Renal cortical epithelial cell (primary cell): ENCODE data around the gene BCAP31. TPM values are rescaled to one million over a fixed set of nuclear protein-coding genes. Genes with fewer than 3 reads are reported as not detected.
"Not testable (repeated sequence)": the region's sequence is repeated elsewhere in the genome, so short reads cannot be mapped to it uniquely, and the experiment has no call there.

Experiments used
- DNase-seq: peaks from one replicate; pipeline ENCODE4 v3.0.0-alpha.2; 2011; ENCODE audit warnings: low read depth
- total RNA-seq: library from RNA; depleted of rRNA; stranded (reverse); fragments of >200 nt; gene quantifications from 2 replicates; pipeline ENCODE4 v1.2.3, GENCODE V29; 2014

BCAP31 gene
- total RNA-seq, 1 donor from 2014 or later, result 233 TPM

DNA sequence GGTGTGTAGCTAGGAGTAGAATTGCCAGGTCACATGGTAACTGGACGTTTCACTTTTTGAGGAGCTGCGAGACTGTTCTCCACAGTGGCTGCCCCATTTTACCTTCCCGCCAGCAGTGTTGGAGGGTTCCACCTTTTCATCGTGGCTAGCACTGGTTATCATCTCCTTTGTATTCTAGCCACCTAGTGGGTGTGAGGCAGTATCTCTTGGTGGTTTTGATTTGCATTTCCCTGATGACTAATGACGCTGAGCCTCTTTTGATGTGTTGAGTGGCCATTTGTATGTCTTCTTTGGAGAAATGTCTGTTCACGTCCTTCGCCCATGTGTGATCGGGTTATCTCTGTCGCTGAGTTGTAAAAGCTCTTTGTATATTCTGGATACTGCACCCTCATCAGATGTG, 11.1 kb upstream of the BCAP31 start:
- no peak for DNase-seq

DNA sequence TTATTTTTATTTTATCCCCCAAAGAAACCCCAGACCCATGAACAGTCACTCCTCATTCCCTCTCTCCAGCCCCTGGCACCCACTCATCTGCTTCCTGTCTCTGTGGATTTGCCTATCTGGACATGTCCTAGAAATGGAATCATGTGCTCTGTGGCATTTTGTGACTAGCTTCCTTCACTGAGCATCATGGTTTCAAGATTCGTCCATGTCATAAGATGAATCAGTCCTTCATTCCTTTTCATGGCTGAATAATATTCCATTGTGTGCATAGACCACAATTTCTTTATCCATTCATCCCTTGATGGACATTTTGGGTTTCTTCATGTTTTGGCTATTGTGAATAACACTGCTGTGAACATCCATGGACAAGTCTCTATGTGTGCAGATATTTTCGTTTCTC, 10.7 kb upstream of the BCAP31 start:
- no peak for DNase-seq

GRCh38 chrX:153733651-153734240, 9.6 kb upstream of the BCAP31 start:
- no peak for DNase-seq

DNA sequence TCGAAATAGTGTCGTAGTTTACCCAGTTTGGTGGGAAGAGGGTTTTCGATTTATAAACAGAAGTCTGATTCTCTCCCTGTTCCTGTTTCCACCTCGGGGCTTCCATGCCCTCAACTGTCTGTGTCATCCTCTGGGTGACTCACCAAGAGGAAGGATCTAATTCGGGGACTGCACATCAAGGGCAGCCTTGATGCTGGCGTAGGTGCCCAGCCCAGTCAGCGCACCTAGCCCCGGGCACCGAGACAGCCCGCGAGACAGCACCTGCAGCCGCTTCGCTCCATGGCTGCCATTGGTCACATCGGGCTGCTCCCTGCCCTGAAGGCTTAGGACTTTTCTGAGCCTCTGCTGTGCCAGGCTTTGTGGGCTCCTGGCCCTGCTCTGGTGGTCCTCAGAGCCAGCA, 8.2 kb upstream of the BCAP31 start:
- no peak for DNase-seq

DNA sequence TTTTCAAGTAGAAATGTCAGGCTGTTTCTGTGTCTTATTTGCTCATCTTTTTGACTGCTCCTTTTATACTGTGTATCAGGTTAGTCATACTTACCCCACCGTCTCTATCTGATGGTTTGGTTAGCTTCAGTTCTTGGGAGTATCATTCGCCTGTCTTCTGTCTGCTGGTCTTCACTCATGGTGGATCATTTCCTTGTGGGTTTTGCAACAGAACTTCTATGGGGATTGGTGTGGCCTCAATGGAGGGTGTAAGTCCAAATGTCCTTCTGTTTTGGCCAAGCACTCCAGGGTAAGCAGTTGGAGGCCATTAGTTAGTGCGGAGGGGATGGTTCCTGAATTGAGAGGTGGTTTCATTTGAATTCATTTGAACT, 7.6 kb upstream of the BCAP31 start:
- DNase-seq, result no peak

GRCh38 chrX:153731117-153731844, 7.1 kb upstream of the BCAP31 start:
- peak; percentile 47 for DNase-seq

DNA sequence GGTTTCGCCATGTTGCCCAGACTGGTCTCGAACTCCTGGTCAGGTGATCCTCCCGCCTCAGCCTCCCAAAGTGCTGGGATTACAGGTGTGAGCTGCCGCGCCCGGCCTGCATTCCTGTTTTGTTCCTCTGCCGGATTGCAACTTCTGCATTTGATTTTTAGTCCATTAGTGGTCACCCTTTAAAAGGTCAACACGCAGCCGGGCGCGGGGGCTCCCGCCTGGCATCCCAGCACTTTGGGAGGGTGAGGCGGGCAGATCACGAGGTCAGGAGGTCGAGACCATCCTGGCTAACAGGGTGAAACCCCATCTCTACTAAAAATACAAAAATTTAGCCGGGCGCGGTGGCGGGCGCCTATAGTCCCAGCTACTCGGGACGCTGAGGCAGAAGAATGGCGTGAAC, 5.9 kb upstream of the BCAP31 start:
- not testable (repeated sequence) for DNase-seq

- DNase-seq, result no peak
Measured at GRCh38 chrX:153728951-153729631, 4.9 kb upstream of the BCAP31 start.

DNA sequence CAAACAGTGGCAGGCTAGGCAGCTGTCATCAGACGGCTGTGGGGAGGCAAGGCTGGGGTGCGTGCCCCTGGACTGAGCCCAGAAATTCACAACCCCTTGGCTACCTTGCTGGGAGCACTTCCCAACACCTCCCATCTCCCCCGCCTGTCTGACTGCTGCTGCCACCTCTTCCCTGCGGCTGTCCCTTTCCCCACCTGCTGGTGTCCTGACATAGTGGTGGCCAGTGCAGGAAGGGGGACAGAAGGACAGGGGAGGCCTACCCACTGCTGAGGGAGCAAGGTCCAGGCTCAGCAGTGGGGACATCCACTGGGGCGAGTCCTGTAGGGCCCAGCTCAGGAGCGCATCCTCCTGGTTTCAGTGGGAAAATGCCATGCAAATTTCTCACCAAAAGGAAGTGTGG, 3.9 kb upstream of the BCAP31 start:
- DNase-seq, result no peak

DNA sequence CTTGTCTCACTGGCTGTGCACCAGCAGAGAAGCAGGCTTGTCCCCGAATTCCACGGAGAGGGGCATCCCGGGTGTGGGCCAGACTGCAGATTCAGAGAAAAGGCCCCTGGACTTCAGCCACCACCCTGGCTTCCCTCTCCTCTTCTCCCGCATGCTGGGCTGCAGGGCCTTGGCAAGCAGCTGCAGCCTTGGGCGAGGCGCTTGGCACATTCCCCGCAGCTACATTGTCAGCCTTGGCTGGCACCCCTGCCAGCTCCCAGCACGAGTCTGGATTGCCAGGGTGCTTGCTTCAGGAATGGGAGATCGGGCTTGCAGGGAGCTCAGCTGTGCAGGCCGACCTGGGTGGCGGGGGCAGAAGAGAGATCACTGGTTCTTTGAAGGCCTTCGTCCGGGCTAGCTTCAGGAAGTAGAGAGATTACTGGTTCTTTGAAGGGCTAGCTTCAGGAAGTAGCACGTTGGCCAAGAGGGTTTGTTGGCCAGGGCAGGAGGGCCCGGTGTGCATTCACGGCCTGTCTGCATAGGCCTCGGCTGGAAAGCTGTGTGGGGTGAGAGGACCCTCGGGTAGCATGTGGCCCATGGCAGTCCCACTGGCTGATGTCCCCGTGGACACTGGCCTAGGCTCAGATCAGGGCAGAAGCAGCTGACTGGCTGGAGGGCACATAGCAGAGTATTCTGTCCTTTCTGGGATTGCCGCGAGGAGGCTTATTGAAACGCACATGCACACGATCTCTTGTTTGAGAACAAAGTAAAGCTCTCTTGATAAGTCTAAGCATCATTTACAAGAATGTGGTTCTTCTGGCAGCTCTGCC, 3.1 kb upstream of the BCAP31 start:
- peak; percentile 25 for DNase-seq

DNA sequence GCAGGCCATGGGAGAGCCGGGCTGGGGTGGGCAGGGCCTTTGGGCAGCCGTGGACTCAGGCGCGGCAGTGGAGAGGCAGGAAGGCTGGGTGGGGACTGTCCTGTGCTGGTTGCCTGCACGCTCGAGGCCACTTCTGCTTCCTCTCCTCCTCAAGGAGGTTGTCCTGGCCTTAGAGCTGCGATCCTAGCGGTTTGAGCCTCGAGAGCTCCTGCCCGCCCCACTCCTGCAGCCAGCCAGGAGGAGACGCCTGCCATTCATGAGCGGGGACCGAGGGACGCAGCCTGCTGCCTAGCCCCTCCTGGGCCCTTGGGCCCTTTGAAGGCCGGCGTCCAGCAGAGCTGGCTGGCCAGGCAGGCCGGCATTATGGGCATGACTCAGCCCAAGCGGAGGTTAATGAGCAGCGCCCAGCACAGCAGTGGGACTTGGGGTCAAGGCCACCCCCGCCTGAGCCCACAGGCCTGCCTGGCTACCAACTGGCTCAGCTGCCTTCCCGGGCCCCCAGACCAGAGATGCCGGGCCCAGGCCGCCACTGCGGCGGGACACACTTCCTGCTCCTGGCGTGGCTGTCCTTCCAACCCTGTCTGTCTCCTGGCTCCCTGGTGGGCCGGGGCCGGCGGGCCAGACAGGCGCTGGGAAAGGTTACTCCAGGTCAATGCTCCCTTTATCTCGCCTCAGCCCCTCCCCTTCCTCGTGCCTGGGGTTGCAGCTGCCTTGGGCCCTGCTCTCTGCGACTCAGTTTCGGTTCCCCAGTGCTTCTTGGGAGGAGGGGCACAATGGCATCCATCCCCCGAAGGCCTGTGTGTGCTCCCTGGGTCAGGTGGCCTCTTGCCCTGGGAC, 2.3 kb upstream of the BCAP31 start:
- peak; percentile 57 for DNase-seq

GRCh38 chrX:153725832-153726285, 1.7 kb upstream of the BCAP31 start:
- no peak for DNase-seq

DNA sequence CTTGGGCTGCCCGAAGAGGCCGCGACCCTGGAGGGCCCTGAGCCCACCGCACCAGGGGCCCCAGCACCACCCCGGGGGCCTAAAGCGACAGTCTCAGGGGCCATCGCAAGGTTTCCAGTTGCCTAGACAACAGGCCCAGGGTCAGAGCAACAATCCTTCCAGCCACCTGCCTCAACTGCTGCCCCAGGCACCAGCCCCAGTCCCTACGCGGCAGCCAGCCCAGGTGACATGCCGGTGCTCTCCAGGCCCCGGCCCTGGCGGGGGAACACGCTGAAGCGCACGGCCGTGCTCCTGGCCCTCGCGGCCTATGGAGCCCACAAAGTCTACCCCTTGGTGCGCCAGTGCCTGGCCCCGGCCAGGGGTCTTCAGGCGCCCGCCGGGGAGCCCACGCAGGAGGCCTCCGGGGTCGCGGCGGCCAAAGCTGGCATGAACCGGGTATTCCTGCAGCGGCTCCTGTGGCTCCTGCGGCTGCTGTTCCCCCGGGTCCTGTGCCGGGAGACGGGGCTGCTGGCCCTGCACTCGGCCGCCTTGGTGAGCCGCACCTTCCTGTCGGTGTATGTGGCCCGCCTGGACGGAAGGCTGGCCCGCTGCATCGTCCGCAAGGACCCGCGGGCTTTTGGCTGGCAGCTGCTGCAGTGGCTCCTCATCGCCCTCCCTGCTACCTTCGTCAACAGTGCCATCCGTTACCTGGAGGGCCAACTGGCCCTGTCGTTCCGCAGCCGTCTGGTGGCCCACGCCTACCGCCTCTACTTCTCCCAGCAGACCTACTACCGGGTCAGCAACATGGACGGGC, 1.0 kb upstream of the BCAP31 start:
- DNase-seq, result no peak

GRCh38 chrX:153723351-153724251, 586 bp downstream of the BCAP31 start:
- no peak for DNase-seq

DNA sequence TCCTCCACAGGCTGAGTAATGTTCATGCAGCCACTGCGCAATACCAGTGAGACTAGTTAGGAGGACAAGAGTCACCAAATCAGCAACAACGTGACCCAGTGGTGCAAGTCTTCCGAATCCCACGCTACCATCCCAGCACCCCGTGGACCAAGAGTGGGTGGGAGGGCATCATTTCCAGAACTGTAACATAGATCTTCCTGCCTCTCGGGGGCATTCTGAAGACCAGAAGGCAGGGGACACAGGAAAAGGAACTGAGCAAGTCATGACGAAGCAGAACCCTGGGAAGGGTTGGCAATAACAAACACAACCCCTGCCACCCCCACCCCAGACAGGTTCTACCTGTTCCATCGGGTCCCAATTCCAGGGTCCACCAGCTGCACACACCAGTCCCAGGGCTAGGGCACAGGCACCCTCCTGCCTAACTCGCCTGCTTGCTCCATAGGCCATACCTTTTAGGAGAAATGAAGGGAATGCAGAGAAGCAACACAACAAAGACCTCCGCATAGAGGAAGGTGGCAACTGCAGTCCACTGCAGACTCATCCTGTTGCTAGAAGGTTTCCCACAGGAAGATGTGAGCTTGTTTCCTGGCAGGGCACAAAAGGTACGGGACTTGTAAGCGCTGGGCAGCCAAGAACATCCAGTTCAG, 1.4 kb downstream of the BCAP31 start:
- DNase-seq, result no peak

DNA sequence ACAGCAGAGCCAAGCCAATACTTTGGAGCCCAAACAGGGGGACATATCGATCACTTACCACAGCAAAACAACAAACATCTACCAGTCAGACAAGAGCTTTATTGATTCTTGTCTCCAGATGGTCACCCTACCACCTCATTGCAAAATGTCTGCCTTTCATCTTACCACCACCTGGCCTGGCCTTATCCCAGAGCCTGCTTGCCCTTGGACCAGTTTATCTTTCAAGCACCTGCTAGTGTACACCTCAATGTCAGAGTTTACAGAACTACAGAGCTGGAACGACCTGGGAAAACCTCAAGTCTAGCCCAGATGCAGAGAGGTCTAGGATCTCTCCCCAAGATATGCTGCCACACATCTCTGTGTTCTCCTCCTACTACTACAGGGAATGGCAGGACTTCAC, 4.5 kb downstream of the BCAP31 start:
- no peak for DNase-seq

DNA sequence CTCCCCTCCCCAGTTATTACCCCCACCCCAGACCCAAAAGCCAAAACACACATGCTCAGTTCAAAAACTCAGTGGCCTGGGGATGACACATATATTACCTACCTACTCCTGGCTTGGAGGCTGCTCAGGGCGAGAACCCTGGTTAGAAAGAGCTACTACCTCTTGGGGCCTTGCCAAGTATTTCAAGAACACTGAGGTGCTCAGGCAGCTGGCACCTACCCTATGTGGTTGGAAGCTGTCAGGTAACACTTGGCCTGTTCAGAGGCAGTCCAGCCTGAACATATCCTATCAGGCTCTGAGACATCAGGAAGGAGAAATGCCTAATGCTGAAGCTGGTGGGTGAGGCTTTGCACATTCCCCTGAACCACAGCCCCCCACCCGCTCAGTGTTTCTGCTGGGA, 4.9 kb downstream of the BCAP31 start:
- no peak for DNase-seq

GRCh38 chrX:153717445-153717844, 6.7 kb downstream of the BCAP31 start:
- DNase-seq, result no peak

- DNase-seq, result no peak
Measured at GRCh38 chrX:153714256-153714655, 9.9 kb downstream of the BCAP31 start.
